ENCODE results near the gene SCFD2. TPM values are rescaled to one million over a fixed set of nuclear protein-coding genes. Genes with fewer than 3 reads are reported as not detected.

Gene SCFD2
- total RNA-seq, 1 donor from 2014 or later: 20.8 TPM

GRCh38 chr4:52889778-52890520 lies 475.9 kb downstream of the SCFD2 start:
- no peak for DNase-seq (ENCODE audit: low read depth, low spot score)

- DNase-seq (ENCODE audit: low read depth, low spot score): no peak
These were observed 476.5 kb downstream of the SCFD2 start for GRCh38 chr4:52889354-52889753.

- DNase-seq (ENCODE audit: low read depth, low spot score): no peak
These were observed 480.9 kb downstream of the SCFD2 start for GRCh38 chr4:52884994-52885393.

DNA sequence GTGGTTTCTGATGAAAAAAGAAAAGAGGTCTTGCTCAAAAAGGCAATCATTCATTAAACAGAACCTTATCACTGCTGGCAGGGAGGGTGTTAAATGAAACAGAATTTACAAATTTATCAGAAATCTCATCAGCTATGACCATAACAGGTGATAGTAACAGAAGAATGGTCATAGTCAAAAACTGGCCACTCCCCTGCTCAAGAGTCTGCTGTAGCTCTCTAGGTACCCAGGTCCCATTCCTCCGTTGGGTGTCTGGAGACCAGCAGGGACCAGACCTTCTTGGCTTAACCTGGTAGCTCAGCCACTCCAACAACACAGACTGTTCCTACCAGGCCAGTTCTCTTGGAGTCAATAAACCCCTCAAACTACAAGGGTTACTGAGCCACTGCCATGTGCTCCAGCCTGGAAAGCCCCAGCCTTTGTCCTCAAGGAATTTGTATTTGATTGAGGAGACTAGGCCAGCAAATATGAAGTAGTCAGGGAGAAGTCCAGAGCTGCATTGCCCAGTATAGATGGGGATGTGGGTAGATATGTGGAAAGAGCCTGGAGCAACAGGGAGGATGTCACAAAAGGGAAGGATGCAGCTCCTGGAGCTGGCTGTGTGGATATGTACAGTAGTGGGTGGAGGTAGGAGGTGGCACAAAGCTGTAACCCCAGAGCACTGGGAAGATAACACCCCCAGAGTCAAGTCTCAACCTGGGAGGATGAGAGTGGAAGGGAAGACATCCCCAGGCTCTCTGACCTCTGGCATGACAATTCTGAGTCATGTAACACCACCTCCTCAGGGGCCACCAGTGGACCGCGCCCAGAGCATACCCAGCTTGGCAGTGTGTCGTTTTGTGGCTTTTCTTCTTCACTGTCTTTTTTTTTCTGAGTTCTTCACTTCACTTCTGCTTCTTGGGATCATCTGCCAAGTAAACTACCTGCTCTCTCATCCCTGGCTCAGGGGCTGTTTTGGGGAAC lies 481.9 kb downstream of the SCFD2 start:
- no peak for DNase-seq (ENCODE audit: low read depth, low spot score)

GRCh38 chr4:52883183-52883621 lies 482.7 kb downstream of the SCFD2 start:
- no peak for DNase-seq (ENCODE audit: low read depth, low spot score)

DNA sequence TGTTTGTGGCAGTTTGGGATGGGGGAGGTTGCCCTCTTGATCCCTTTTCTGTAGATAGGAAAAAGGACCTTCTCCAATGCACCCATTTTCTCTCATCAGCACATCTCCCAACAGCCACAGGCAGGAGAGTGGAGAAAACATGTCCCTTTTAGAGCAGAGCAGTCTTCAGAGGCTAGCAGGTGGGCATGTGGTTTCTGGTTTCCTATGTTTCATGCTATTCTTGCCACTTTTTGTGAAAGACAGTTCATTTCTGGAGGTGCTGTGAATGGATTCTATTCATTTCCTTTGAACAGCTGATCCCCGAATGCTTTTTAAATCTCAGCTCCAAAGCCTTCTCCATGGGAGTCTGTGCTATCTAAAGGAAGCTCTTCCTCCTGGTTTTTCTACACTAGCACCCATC lies 484.9 kb downstream of the SCFD2 start:
- DNase-seq (ENCODE audit: low read depth, low spot score): no peak

- no peak for DNase-seq (ENCODE audit: low read depth, low spot score)
These were observed 486.4 kb downstream of the SCFD2 start for GRCh38 chr4:52879471-52879870.

GRCh38 chr4:52877694-52878093 lies 488.2 kb downstream of the SCFD2 start:
- DNase-seq (ENCODE audit: low read depth, low spot score): no peak

GRCh38 chr4:52877036-52877435 lies 488.8 kb downstream of the SCFD2 start:
- DNase-seq (ENCODE audit: low read depth, low spot score): no peak

- DNase-seq (ENCODE audit: low read depth, low spot score): no peak
These were observed 489.8 kb downstream of the SCFD2 start for GRCh38 chr4:52876069-52876468.

GRCh38 chr4:52874948-52875347 lies 490.9 kb downstream of the SCFD2 start:
- no peak for DNase-seq (ENCODE audit: low read depth, low spot score)

DNA sequence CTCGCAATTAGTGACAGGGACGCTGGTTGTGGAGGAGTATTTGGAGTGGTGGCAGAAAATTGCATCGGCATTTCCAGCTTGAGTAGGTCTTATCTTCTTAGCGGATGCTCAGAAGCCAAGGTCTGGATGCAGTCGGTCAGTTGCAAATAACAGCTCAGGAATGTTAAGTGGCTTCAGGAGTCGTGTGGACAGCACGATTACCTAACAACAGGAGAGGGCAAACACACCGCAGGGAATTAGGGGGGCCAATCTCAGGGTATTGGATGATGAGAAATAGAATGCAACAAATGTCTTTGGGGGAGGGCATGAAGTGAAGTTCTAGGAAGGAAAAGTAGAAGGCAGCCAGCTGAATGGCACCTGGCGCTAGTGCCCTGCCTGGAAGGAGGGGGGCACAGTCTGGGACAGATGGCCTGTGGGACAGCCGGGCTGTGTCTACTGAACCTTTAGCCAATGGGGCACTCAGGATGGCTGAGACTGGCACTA lies 492.0 kb downstream of the SCFD2 start:
- DNase-seq (ENCODE audit: low read depth, low spot score): no peak

DNA sequence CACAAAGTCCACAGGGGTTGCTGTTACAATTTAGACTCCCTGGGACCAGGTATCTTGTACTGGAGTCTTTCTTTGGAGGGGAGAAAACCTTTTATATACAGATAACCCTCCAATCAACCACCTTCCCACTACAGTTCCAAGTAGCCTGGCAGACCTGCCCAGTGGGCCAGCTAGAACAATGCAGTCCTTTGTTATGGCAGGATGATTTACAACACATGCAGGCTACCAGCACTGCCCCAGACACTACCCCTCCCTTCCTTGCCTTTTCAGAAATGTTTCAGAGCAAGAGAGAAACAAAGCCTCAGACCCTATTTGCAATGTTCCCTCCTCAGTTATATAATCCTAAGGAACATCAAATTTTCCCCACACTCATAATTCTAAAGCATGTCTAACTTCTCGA lies 492.7 kb downstream of the SCFD2 start:
- no peak for DNase-seq (ENCODE audit: low read depth, low spot score)

GRCh38 chr4:52870225-52870624 lies 495.6 kb downstream of the SCFD2 start:
- no peak for DNase-seq (ENCODE audit: low read depth, low spot score)

- no peak for DNase-seq (ENCODE audit: low read depth, low spot score)
These were observed 496.2 kb downstream of the SCFD2 start for GRCh38 chr4:52869656-52870055.

DNA sequence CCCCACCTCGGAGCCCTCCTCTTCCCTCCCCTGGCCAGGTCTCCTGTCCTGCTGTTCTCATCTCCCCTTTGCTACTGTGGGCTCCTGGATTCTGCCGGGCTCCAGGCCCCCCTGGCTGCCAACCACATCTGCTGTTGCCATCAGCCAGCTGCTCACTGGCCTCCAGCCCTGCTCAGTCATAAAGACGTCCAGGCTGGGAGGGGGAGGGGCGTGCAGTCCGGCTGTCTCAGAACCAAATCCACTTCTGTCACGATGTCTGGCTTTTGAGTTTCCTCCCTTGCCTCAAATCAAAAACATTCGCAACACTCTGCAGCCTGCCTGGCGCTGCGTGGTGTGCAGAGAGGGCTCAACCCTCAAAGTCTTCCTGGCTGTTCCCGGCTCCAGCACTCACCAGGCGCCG lies 496.7 kb downstream of the SCFD2 start:
- DNase-seq (ENCODE audit: low read depth, low spot score): no peak

DNA sequence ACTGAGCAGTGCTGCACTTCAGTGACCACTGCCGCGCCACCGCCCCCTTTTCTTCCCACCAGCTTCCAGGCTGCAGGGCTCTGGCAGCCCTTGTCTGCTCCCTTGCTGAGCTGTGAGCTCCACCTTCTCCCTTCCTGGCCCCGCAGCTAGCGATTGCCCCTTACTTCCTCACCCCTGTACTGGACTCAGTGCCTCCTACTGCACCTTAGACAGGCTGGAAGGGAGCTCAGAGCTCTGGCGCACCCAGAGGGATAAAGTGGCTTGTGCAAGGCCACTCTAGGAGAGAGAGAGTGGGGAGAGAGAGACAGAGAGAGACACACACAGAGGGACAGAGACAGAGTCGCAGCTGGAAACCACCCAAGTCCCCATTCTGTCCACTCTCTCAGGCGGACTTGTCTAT lies 497.7 kb downstream of the SCFD2 start:
- DNase-seq (ENCODE audit: low read depth, low spot score): no peak

DNA sequence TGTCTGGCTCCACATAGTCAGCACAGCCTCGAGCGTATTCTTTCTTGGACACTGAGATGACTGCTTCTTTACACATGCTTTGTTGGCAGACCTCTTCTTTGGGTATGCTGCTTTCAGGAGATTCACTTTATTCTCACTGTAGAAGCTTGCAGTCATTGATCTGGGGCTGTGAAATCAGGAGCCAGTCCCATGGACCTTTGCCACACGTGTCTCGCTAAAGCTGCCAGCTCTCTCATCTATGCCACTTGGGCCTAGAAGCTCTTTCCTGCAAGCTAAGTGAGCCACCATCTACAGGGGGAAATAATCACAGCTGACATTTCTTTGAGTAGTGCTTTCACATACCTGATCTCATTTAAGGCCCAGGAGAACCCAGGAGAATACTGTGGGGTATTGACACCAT lies 498.7 kb downstream of the SCFD2 start:
- DNase-seq (ENCODE audit: low read depth, low spot score): no peak

DNA sequence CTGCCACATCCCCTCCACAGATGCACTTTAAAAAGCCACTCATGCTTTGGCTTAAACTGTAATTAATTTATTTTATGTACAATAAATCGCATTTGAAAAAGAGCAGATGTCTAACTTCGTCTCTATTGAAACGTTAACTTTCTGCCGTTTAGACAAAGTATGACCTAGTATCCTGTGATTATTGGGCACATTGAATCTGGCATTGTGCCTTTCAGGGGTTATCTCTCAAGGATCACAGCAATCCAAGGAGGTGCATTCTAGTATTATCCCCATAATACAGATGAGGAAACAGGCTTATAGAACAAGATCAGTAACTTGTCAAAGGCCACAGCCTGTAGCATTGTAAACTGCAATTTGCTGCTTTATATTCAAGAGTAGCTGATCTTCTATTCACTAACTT lies 499.1 kb downstream of the SCFD2 start:
- DNase-seq (ENCODE audit: low read depth, low spot score): no peak

DNA sequence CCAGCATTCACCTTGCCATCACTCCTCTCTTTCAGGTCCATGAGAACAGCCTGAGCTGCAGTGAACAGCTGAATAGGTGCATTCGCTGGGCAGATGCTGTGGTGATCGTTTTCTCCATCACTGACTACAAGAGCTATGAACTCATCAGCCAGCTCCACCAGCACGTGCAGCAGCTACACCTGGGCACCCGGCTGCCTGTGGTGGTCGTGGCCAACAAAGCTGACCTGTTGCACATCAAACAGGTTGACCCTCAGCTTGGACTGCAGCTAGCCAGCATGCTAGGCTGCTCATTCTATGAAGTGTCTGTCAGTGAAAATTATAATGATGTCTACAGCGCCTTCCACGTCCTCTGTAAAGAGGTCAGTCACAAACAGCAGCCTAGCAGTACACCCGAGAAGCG lies 500.6 kb downstream of the SCFD2 start:
- no peak for DNase-seq (ENCODE audit: low read depth, low spot score)

DNA sequence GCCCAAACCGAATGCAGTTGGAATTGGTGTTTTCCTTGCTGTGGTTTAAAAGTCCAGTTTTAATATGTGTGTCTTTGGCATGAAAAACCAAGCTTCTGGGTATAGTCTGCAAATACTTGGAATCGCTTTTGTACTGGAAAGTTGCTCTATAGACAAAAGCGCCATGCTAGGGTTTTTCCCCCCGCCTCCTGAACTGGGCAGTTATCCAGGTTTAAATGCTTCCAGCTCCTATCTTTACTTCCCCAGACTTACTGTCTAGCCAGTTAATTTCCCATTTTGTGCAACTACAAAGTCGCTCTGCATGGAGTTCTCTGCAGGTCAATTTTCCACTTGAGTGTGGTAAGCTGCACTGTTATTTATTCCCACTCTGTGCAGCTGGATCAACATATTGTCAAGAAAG lies 501.1 kb downstream of the SCFD2 start:
- DNase-seq (ENCODE audit: low read depth, low spot score): peak; percentile 26

- DNase-seq (ENCODE audit: low read depth, low spot score): no peak
These were observed 502.5 kb downstream of the SCFD2 start for GRCh38 chr4:52863324-52863723.

Measured in pulmonary artery endothelial cell (primary cell).